Neutrophil (primary cell): Measurements from ENCODE around the gene CHST13.

ENCODE experiments used
- H3K27ac ChIP-seq: fragments of 200-600 bp; sonication (generic); 2 replicates; pipeline ENCODE4 v1.5.1; 2016; ENCODE audit warnings: mild to moderate bottlenecking, moderate library complexity
- H3K27me3 ChIP-seq: fragments of 200-600 bp; sonication (generic); 2 replicates; pipeline ENCODE4 v1.6.0; 2016; ENCODE audit warnings: mild to moderate bottlenecking
- H3K36me3 ChIP-seq: fragments of 200-600 bp; sonication (generic); 2 replicates; pipeline ENCODE4 v1.5.1; 2017
- H3K4me1 ChIP-seq, 2 experiments: fragments of 200-600 bp in 1 of 2; sonication (generic) in 1 of 2; 1 replicate in 1 of 2; 2 replicates in 1 of 2; pipeline versions ENCODE4 v1.5.1 to v1.6.1; 2013 to 2016; ENCODE audit warnings: low read depth in 1 of 2, low read length in 1 of 2, mild to moderate bottlenecking in 1 of 2, moderate library complexity in 1 of 2; ENCODE audit not compliant: control insufficient read depth in 1 of 2, insufficient read depth in 1 of 2
- H3K4me3 ChIP-seq, 2 experiments: fragments of 200-600 bp in 1 of 2; sonication (generic) in 1 of 2; 1 replicate in 1 of 2; 2 replicates in 1 of 2; pipeline ENCODE4 v1.5.1; 2013 to 2016; ENCODE audit warnings: low read depth in 1 of 2, low read length in 1 of 2, mild to moderate bottlenecking in 1 of 2, moderate library complexity in 1 of 2
- H3K9me3 ChIP-seq: fragments of 200-600 bp; sonication (generic); 2 replicates; pipeline ENCODE4 v1.5.1; 2016
- TF ChIP-seq, protein P1 (sequence below): fragments of 200-600 bp; sonication (generic); IDR thresholded peaks from 2 replicates; pipeline ENCODE4 v1.5.1; 2016; ENCODE audit warnings: antibody characterized with exemption

CHST13 gene

DNA sequence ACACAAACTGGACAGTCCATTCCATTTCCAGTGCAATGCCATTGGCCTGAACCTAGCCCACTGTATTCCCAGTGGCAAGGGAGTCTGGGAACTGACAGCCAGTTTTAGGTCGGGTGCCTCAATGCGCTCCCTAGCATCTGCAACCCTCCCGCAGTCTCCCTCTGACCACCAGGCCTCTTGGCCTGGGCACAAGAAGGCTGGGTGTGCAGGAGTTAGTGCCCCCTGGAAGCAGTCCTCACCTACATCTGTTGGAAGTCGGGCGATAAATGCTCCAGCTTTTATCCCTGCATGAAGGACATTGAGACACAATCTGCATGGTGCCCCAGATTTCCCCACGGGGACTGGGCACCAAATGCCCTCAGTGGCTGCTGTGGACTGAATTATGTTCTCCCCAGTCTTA, 22.1 kb downstream of the CHST13 start:
- TF ChIP-seq, protein P1, sequence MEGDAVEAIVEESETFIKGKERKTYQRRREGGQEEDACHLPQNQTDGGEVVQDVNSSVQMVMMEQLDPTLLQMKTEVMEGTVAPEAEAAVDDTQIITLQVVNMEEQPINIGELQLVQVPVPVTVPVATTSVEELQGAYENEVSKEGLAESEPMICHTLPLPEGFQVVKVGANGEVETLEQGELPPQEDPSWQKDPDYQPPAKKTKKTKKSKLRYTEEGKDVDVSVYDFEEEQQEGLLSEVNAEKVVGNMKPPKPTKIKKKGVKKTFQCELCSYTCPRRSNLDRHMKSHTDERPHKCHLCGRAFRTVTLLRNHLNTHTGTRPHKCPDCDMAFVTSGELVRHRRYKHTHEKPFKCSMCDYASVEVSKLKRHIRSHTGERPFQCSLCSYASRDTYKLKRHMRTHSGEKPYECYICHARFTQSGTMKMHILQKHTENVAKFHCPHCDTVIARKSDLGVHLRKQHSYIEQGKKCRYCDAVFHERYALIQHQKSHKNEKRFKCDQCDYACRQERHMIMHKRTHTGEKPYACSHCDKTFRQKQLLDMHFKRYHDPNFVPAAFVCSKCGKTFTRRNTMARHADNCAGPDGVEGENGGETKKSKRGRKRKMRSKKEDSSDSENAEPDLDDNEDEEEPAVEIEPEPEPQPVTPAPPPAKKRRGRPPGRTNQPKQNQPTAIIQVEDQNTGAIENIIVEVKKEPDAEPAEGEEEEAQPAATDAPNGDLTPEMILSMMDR: no peak
- Histone ChIP-seq H3K4me1 (peaks cover 13 to 18% of the 10 kb centered on the region in 2 experiments), H3K27ac (no peak overlapping the region), H3K36me3 (no peaks in the 10 kb centered on the region), H3K9me3 (no peaks in the 10 kb centered on the region), H3K27me3 (no peaks in the 10 kb centered on the region), H3K4me3 (no peak overlapping the region)

GRCh38 chr3:126546549-126547239, 22.7 kb downstream of the CHST13 start:
- TF ChIP-seq, protein P1: no peak
- H3K27ac ChIP-seq: no peak overlapping the region
- peaks cover 8 to 12% of the 10 kb centered on the region in 2 experiments for H3K4me1 ChIP-seq
- no peaks in the 10 kb centered on the region for H3K9me3 ChIP-seq
- no peaks in the 10 kb centered on the region for H3K27me3 ChIP-seq
- no peak overlapping the region for H3K4me3 ChIP-seq
- H3K36me3 ChIP-seq: no peaks in the 10 kb centered on the region

DNA sequence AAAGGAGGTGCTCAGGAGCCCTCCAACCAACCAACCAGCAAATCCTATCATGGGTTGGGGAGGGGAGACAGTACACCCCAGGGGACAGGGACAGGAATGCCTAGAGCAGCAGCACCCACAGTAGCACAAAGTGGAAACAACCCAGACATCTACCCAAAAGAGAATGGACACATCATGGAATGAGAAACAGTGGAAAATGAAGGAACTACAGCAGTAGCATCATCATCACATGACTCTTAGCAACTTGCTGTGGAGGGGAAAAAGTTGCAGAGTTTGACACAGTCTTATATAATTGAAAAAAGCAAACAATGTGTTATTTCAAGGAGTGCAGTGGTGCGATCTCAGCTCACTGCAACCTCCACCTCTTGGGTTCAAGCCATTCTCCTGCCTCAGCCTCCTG, 23.8 kb downstream of the CHST13 start:
- H3K9me3 ChIP-seq: no peaks in the 10 kb centered on the region
- no peak overlapping the region for H3K27ac ChIP-seq
- no peaks in the 10 kb centered on the region for H3K36me3 ChIP-seq
- no peak overlapping the region for H3K4me3 ChIP-seq
- no peaks in the 10 kb centered on the region for H3K27me3 ChIP-seq
- H3K4me1 ChIP-seq: peaks cover 8 to 12% of the 10 kb centered on the region in 2 experiments
- TF ChIP-seq, protein P1: no peak

DNA sequence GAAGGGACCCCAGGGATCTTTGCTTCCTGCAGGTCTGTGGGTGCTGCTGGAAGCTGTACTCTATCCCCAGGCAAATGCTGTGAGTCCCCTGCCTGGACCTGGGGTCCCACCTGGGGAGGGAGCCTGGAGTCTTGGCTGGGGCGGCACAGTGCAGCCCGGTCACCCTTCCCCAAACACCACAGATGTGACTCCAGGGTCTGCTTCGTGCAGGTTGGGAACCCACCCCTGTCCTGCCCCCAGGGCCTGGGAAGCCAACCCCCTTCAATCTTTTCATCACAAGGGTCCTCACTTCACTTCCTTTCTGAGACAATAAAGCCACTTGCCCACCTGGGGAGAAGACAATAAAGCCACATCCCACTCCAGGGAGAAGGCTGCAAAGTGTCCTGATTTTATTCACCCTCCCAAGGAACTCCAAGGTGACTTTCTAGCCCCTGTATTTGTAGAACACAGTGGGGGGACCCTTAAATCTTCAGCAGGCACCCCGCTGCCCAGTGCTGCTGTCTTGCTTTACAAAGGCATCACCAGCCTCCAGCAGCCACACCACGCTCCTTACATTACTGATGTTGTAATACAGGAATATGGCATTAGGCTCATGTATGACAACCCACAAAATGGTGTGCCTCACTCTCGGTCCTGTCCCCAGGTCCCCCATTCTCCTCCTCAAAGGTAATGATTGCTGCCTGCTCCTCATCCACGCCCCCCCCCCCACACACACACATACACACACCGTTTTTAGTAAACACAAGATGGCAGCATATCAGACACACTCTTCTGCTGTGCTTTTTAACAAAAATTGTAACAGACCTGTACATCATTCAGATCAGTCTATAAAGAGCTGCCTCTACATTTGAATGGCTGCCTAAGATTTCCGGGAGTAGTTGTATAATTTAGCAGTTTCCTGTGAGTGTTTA, 24.9 kb downstream of the CHST13 start:
- Histone ChIP-seq H3K4me1 (peaks cover 8 to 12% of the 10 kb centered on the region in 2 experiments), H3K27ac (no peak overlapping the region), H3K9me3 (no peaks in the 10 kb centered on the region), H3K27me3 (no peaks in the 10 kb centered on the region), H3K36me3 (no peaks in the 10 kb centered on the region), H3K4me3 (no peak overlapping the region)
- TF ChIP-seq, protein P1: no peak

DNA sequence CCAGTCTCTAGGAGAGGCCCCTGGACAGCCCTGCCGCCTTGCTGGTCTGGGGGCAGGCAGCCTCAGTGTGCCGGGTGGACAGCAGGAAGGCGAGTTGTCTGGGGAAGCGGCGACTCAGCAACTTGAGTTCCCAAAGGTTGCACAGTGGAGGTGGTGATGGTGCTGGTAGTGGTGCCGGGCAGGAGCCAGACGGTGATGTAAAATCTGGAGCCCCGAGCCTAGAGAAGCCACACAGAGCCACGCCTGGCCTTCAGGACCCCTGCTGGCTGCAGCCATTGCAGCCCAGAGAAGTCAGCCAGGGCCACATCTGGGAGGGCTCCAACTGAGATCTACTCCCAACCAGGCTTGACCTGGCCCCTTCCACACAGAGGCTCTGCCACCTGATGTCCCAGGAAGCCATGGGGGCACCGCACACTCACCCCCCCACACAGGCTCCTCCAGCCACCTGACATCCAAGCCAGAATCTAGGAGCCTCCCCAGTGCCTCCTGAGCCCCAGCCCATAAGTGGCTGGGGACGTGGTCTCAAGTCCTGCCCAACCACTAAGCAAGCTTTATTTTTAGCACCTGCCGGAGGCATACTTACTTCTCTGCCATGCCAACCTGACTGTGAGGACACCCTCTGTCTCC, 26.0 kb downstream of the CHST13 start:
- H3K4me1 ChIP-seq: peaks cover 8 to 12% of the 10 kb centered on the region in 2 experiments
- TF ChIP-seq, protein P1: no peak
- H3K27me3 ChIP-seq: no peaks in the 10 kb centered on the region

More for the DNA sequence above, 26.0 kb downstream of the CHST13 start:
- H3K36me3 ChIP-seq: no peaks in the 10 kb centered on the region
- H3K9me3 ChIP-seq: no peaks in the 10 kb centered on the region
- no peak overlapping the region for H3K4me3 ChIP-seq
- H3K27ac ChIP-seq: no peak overlapping the region
